Endothelial cell of umbilical vein (primary cell): ENCODE measurements around the gene STOM. TPM values are rescaled to one million over a fixed set of nuclear protein-coding genes. Genes with fewer than 3 reads are reported as not detected.
A peak's percentile ranks its signal among the peaks of the same experiment; 100 is the strongest.

Experiments used
- BruUV-seq: library from RNA; stranded (reverse); fragments of 400-500 nt; replicated peaks from 2 replicates; lab custom pipeline; 2021; lab: Mats Ljungman, UMichigan
- CTCF ChIA-PET: fragments of 300-600, 350-600 bp; sonication (Branson Sonifier 250); formaldehyde crosslinking; loops from one replicate; lab custom pipeline; 2021; ENCODE audit warnings: antibody characterized with exemption, inconsistent platforms; lab: Charles Lee
- POLR2A ChIA-PET: fragments of 300-600, 350-600 bp; sonication (Branson Sonifier 250); formaldehyde crosslinking; loops from one replicate; lab custom pipeline; 2021; ENCODE audit warnings: antibody characterized with exemption, inconsistent platforms; lab: Charles Lee
- DNase-seq: peaks from one replicate; pipeline ENCODE4 v3.0.0-alpha.2; 2011; ENCODE audit warnings: low read depth, low spot score
- FAIRE-seq: peaks from 2 replicates; lab custom pipeline; 2011; peaks lifted over from hg19 to GRCh38; lab: Jason Lieb, UNC
- H2AFZ ChIP-seq: 2 replicates; pipeline ENCODE4 v1.6.0; 2012; ENCODE audit warnings: low read depth, low read length, control low read depth, inconsistent platforms
- H3K27ac ChIP-seq: 2 replicates; pipeline ENCODE4 v1.5.1; 2011; ENCODE audit warnings: low read depth, mild to moderate bottlenecking, control low read depth, low read length, moderate library complexity; ENCODE audit not compliant: insufficient read depth
- H3K27me3 ChIP-seq, 2 experiments: 2 replicates each; pipeline versions ENCODE4 v1.6.0 to v1.6.1; 2011; ENCODE audit warnings: low read length in 2 of 2, mixed read lengths in 1 of 2; ENCODE audit not compliant: control insufficient read depth in 2 of 2, insufficient read depth in 2 of 2
- H3K36me3 ChIP-seq, 2 experiments: 2 replicates in 1 of 2; 3 replicates in 1 of 2; pipeline ENCODE4 v1.5.1; 2011; ENCODE audit warnings: low read length in 2 of 2, mild to moderate bottlenecking in 1 of 2, moderate library complexity in 1 of 2; ENCODE audit not compliant: control insufficient read depth in 2 of 2, insufficient read depth in 2 of 2; ENCODE audit errors: extremely low read depth in 1 of 2
- H3K4me1 ChIP-seq: 3 replicates; pipeline ENCODE4 v1.5.1; 2011; ENCODE audit warnings: mild to moderate bottlenecking, low read length; ENCODE audit not compliant: control insufficient read depth, insufficient read depth; ENCODE audit errors: extremely low read depth
- H3K4me2 ChIP-seq: 2 replicates; pipeline ENCODE4 v1.6.1; 2011; ENCODE audit warnings: low read length, control low read depth, mixed read lengths; ENCODE audit not compliant: insufficient read depth
- H3K4me3 ChIP-seq, 3 experiments: fragments of 200-600 bp in 1 of 3; sonication (generic), shearing (Covaris generic) in 1 of 3; replicated peaks in 1 of 3; 2 replicates each; pipeline ENCODE4 v1.5.1; 2011 to 2016; ENCODE audit warnings: control low read depth in 3 of 3, low read length in 3 of 3, mild to moderate bottlenecking in 2 of 3, inconsistent platforms in 1 of 3, low read depth in 1 of 3, moderate library complexity in 1 of 3; ENCODE audit not compliant: insufficient read depth in 1 of 3
- H3K79me2 ChIP-seq: 2 replicates; pipeline ENCODE4 v1.6.0; 2012; ENCODE audit warnings: low read length, inconsistent platforms; ENCODE audit not compliant: control insufficient read depth, insufficient read depth
- H3K9ac ChIP-seq: replicated peaks from 2 replicates; pipeline ENCODE3; 2011; ENCODE audit warnings: low read length, control low read depth; ENCODE audit not compliant: insufficient read depth; ENCODE audit errors: extremely low read depth
- H3K9me1 ChIP-seq: replicated peaks from 3 replicates; pipeline ENCODE4 v1.6.0; 2011; ENCODE audit warnings: mild to moderate bottlenecking, low read length; ENCODE audit not compliant: control insufficient read depth, insufficient read depth; ENCODE audit errors: extremely low read depth
- H3K9me3 ChIP-seq: replicated peaks from 2 replicates; pipeline ENCODE4 v1.5.1; 2012; ENCODE audit warnings: low read length, inconsistent platforms; ENCODE audit not compliant: control insufficient read depth, insufficient read depth
- H4K20me1 ChIP-seq: replicated peaks from 2 replicates; pipeline ENCODE3; 2011; ENCODE audit warnings: mild to moderate bottlenecking, low read length; ENCODE audit not compliant: control insufficient read depth, insufficient read depth; ENCODE audit errors: extremely low read depth
- EZH2 ChIP-seq: IDR thresholded peaks from 2 replicates; pipeline ENCODE4 v1.6.1; 2012; ENCODE audit warnings: borderline replicate concordance, low read depth, mild to moderate bottlenecking, moderate library complexity, low read length, inconsistent platforms; ENCODE audit not compliant: severe bottlenecking
- FOS ChIP-seq: IDR thresholded peaks from 2 replicates; pipeline ENCODE4 v1.6.1; 2011; ENCODE audit warnings: mild to moderate bottlenecking, low read length, moderate library complexity, borderline replicate concordance; ENCODE audit not compliant: insufficient read depth
- GATA2 ChIP-seq: IDR thresholded peaks from 2 replicates; pipeline ENCODE4 v1.7.0; 2011; ENCODE audit warnings: low read depth, mild to moderate bottlenecking, moderate library complexity, mixed read lengths, low read length; ENCODE audit not compliant: insufficient read length, insufficient read depth
- JUN ChIP-seq: IDR thresholded peaks from 2 replicates; pipeline ENCODE4 v1.6.1; 2011; ENCODE audit warnings: borderline replicate concordance, low read depth; ENCODE audit not compliant: insufficient read length, insufficient read depth
- MYC ChIP-seq: IDR thresholded peaks from one replicate; pipeline ENCODE4 v1.6.1; 2011; ENCODE audit warnings: mild to moderate bottlenecking, low read depth, low read length
- POLR2A ChIP-seq: IDR thresholded peaks from 2 replicates; pipeline ENCODE4 v1.6.1; 2012; ENCODE audit warnings: low read depth, mild to moderate bottlenecking, control low read depth, low read length
- POLR2AphosphoS5 ChIP-seq: IDR thresholded peaks from 2 replicates; pipeline ENCODE4 v1.6.1; 2012; ENCODE audit warnings: low read depth, mild to moderate bottlenecking, control low read depth, low read length, moderate library complexity; ENCODE audit not compliant: insufficient read depth
- dilution Hi-C: fragments of 300-500 bp; cut with MboI; formaldehyde crosslinking; loops from one replicate; pipeline ENCODE4 v1.15.0; 2019; ENCODE audit warnings: low sequenced_read_pairs; ENCODE audit not compliant: extremely low pct_ligation_motif_present
- intact Hi-C: fragments of 100-400 bp; cut with micrococcal nuclease; formaldehyde crosslinking; loops from one replicate; pipeline ENCODE4 v1.10.0; 2022
- polyA plus RNA-seq, 4 experiments: library from polyadenylated mRNA; depleted of rRNA in 3 of 4; stranded (reverse) in 3 of 4; unstranded in 1 of 4; fragments of >200 nt; gene quantifications; 2 replicates each; pipeline versions ENCODE4 v1.2.1 to v1.2.3, GENCODE V29; 2011 to 2012; ENCODE audit warnings: missing spikeins in 1 of 4
- total RNA-seq: library from RNA; stranded (reverse); gene quantifications from 2 replicates; pipeline ENCODE4 v1.2.3, GENCODE V29; 2021
- TF ChIP-seq, protein P1 (sequence below), 2 donors: IDR thresholded peaks; 1 replicate in 1 of 2; 2 replicates in 1 of 2; pipeline ENCODE4 v1.5.1; 2011; ENCODE audit warnings: low read length in 2 of 2, mild to moderate bottlenecking in 2 of 2, moderate library complexity in 2 of 2, control low read depth in 1 of 2, inconsistent platforms in 1 of 2, low read depth in 1 of 2; ENCODE audit not compliant: insufficient read depth in 1 of 2; ENCODE audit errors: extremely low read depth in 1 of 2
- TF ChIP-seq, protein P2 (sequence below): IDR thresholded peaks from 2 replicates; pipeline ENCODE4 v1.6.1; 2011; ENCODE audit not compliant: insufficient read depth, insufficient read length

STOM gene
- total and polyA plus RNA-seq, 2 donors (not counting 3 experiments of a cell fraction or from before 2014, with no cell fraction given) = 153 to 170 TPM

GRCh38 chr9:121393318-121393717 is 23.3 kb upstream of the STOM start:
- TF ChIP-seq POLR2AphosphoS5 = peak; percentile 65
- TF ChIP-seq JUN = no peak
- peak; percentile 59 for TF ChIP-seq GATA2
- peak; percentile 37 for TF ChIP-seq POLR2A
- TF ChIP-seq FOS = peak; percentile 22
- Histone ChIP-seq H3K9me3 (no peaks in the 10 kb centered on the region), H4K20me1 (no peaks in the 10 kb centered on the region), H3K36me3 (no peaks in the 10 kb centered on the region), H3K4me1 (peaks cover 28% of the 10 kb centered on the region), H2AFZ (peak overlapping the region; percentile 73), H3K9me1 (no peaks in the 10 kb centered on the region), H3K79me2 (no peaks in the 10 kb centered on the region), H3K9ac (no peak overlapping the region), H3K27me3 (no peaks in the 10 kb centered on the region), H3K4me2 (peak overlapping the region; percentile 7), H3K4me3 (no peak overlapping the region), H3K27ac (no peak overlapping the region)
- FAIRE-seq (peak; percentile 89), DNase-seq (peak; percentile 47)
- intact Hi-C loops (loop anchor here (10.0 kb wide), 1 partner anchor 649 kb away; no protein-coding TSS in a partner anchor), dilution Hi-C loops (no loop called here)
- no TSS peak for BruUV-seq
- POLR2A ChIA-PET = interaction anchor here (0.6 kb wide), 1 partner anchor 56 kb away, joined by 3 read pairs; no protein-coding TSS in a partner anchor
- CTCF ChIA-PET = interaction anchor here (0.9 to 2.4 kb wide), 12 partner anchors 8 to 354 kb away, joined by 3 to 18 read pairs (median 5); partner anchors contain the start of gene RAB14

DNA sequence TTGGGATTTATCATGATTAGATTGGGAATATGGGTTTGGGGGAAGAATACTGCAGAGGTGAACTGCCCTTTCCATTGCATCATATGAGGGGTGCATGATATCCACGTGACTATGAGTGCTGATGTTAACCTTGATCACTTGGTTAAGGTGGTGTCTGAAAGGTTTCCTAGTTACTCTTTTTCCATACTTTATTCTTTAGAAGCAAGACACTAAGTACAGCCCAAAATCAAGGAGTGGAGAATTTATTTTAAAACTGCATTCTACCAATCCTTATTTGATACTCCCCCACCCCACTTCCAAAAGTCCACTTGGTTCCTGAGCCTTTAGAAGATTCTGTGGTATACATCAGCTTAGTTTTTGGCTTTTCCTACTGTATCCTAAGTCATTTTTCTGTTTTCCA is 20.3 kb upstream of the STOM start:
- H2AFZ ChIP-seq = no peak overlapping the region
- H3K4me1 ChIP-seq = peaks cover 20% of the 10 kb centered on the region
- H3K4me2 ChIP-seq = no peak overlapping the region
- H3K27me3 ChIP-seq = no peaks in the 10 kb centered on the region
- H3K4me3 ChIP-seq = no peak overlapping the region
- TF ChIP-seq POLR2AphosphoS5 (no peak), EZH2 (no peak), POLR2A (no peak), MYC (no peak), JUN (no peak), FOS (no peak), GATA2 (no peak)
- TF ChIP-seq, protein P1, sequence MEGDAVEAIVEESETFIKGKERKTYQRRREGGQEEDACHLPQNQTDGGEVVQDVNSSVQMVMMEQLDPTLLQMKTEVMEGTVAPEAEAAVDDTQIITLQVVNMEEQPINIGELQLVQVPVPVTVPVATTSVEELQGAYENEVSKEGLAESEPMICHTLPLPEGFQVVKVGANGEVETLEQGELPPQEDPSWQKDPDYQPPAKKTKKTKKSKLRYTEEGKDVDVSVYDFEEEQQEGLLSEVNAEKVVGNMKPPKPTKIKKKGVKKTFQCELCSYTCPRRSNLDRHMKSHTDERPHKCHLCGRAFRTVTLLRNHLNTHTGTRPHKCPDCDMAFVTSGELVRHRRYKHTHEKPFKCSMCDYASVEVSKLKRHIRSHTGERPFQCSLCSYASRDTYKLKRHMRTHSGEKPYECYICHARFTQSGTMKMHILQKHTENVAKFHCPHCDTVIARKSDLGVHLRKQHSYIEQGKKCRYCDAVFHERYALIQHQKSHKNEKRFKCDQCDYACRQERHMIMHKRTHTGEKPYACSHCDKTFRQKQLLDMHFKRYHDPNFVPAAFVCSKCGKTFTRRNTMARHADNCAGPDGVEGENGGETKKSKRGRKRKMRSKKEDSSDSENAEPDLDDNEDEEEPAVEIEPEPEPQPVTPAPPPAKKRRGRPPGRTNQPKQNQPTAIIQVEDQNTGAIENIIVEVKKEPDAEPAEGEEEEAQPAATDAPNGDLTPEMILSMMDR (IDR thresholded peaks at IDR 0.05; ENCODE audit: extremely low read depth in 1 of 2, insufficient read depth in 1 of 2, low read depth in 1 of 2, low read length in 2 of 2) = no peak
- TF ChIP-seq, protein P2, sequence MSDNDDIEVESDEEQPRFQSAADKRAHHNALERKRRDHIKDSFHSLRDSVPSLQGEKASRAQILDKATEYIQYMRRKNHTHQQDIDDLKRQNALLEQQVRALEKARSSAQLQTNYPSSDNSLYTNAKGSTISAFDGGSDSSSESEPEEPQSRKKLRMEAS = no peak
- H3K9me3 ChIP-seq = no peaks in the 10 kb centered on the region
- ChIA-PET CTCF (interaction anchor here (0.6 to 1.0 kb wide), 2 partner anchors 14 to 18 kb away, joined by 3 read pairs; no protein-coding TSS in a partner anchor), POLR2A (no interaction called here)
- no peaks in the 10 kb centered on the region for H3K79me2 ChIP-seq
- dilution Hi-C loops = no loop called here
- no peak overlapping the region for H3K27ac ChIP-seq
- intact Hi-C loops = loop anchor here (10.0 kb wide), 1 partner anchor 646 kb away; no protein-coding TSS in a partner anchor
- H3K9ac ChIP-seq = no peak overlapping the region
- FAIRE-seq = no peak
- no peaks in the 10 kb centered on the region for H4K20me1 ChIP-seq
- no peaks in the 10 kb centered on the region for H3K9me1 ChIP-seq
- no TSS peak for BruUV-seq
- DNase-seq = no peak
- H3K36me3 ChIP-seq = no peaks in the 10 kb centered on the region
